GM12892 (cell line): ENCODE measurements around the gene LOXL3.

ENCODE experiments used
- POLR2A ChIP-seq: IDR thresholded peaks from 2 replicates; pipeline ENCODE4 v1.6.1; 2011; ENCODE audit warnings: low read depth, low read length, control low read depth
- TAF1 ChIP-seq: IDR thresholded peaks from 2 replicates; pipeline ENCODE4 v1.6.1; 2011; ENCODE audit warnings: low read depth, mild to moderate bottlenecking, control low read depth, low read length, borderline replicate concordance

DNA sequence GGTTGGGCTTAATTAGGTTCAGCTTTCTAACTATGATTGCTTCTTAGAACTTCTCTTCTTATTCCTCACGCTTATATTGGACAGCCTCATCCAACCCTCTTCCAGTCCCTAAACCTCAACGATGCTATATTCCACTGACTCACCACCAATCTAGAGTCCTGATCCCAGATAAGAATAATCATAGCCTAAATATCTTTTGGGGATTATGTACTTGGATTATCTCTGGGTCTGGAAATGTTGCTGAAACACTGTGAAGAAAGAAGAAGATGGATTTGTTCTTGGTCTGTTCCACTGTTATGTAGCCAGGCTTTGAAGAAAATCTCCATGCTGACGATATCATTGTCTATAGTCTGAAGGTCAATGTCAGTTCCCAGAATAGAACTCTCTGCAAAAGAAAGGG lies 27.7 kb upstream of the LOXL3 start:
- no peak for TF ChIP-seq TAF1
- TF ChIP-seq POLR2A, result no peak
